Mucosa of descending colon (tissue), 3 donors: ENCODE results near the gene TCP11. TPM values are rescaled to one million over a fixed set of nuclear protein-coding genes. Genes with fewer than 3 reads are reported as not detected.
"Not testable (repeated sequence)": the region's sequence is repeated elsewhere in the genome, so short reads cannot be mapped to it uniquely, and the experiment has no call there.

Experiments used
- ATAC-seq: fragments of 200-7000 bp; cut with Tn5 transposase; one replicate; pipeline ENCODE4 v1.9.1; 2020; ENCODE audit warnings: mild to moderate bottlenecking, moderate library complexity
- DNase-seq, 3 donors: peaks; one replicate each; pipeline ENCODE4 v3.0.0-alpha.2; 2020
- H3K36me3 ChIP-seq: fragments of 200-600 bp; one replicate; pipeline ENCODE4 v1.8.0; 2021; ENCODE audit warnings: low read depth, mild to moderate bottlenecking
- H3K4me1 ChIP-seq: fragments of 200-600 bp; one replicate; pipeline ENCODE4 v1.8.0; 2021; ENCODE audit warnings: low read depth, mild to moderate bottlenecking
- H3K4me3 ChIP-seq: fragments of 200-600 bp; one replicate; pipeline ENCODE4 v1.8.0; 2021; ENCODE audit warnings: mild to moderate bottlenecking
- H3K9me3 ChIP-seq: fragments of 200-600 bp; one replicate; pipeline ENCODE4 v1.8.0; 2021; ENCODE audit warnings: mild to moderate bottlenecking
- intact Hi-C, 2 donors: fragments of 100-400 bp; cut with DNase I in 1 of 2; cut with micrococcal nuclease in 1 of 2; formaldehyde crosslinking; loops; one replicate each; pipeline versions ENCODE4 v1.11.0 to v1.11.1; 2022; cut with DNase I, micrococcal nuclease
- total RNA-seq, 3 donors: library from RNA; stranded (reverse); fragmentation: NEBNext Ultra II Directional in 2 of 3; extraction: Animal tissue kit (Norgen Biotek cat#: 25700) in 2 of 3; gene quantifications; one replicate each; pipeline versions ENCODE4 v1.2.1 to v1.2.4, GENCODE V29; 2021 to 2023
- TF ChIP-seq, protein P1 (sequence below): fragments of 200-600 bp; IDR thresholded peaks from one replicate; pipeline ENCODE4 v1.8.0; 2022; ENCODE audit warnings: antibody characterized with exemption, mild to moderate bottlenecking
- donor health status: DM: no; HTN: no; CAD: no; lungs with moderate emphysema.
- donor health status: DM: no; HTN: no; CAD: no.
- donor health status: DM: no; HTN: yes; CAD: no.

TCP11 gene
- total RNA-seq, 3 donors from 2014 or later = not detected

DNA sequence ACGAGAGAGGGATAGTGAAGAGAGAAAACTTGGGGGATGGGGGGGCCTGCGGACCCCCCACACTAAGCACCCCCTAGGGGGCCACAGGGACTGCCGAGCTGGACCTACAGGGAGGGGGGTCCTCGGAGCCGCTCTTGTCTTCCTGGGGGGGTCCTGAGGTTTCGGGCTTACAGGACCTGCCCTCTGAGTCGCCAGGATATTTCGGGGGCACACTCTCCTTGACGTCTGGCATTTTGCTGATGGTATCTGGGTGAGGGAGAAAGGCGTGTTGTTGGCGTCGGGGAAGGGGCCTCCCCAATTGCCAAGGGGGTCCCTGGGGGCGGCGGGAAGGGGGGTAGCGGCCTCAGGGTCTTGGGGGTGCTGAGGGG, 516 bp downstream of the TCP11 start:
- no peak for DNase-seq
- no peaks in the 10 kb centered on the region for H3K36me3 ChIP-seq
- intact Hi-C loops = loop anchor here (2.0 to 10.0 kb wide), 2 partner anchors 64 to 154 kb away; no protein-coding TSS in a partner anchor
- no peaks in the 10 kb centered on the region for H3K9me3 ChIP-seq
- no peak for ATAC-seq
- TF ChIP-seq, protein P1, sequence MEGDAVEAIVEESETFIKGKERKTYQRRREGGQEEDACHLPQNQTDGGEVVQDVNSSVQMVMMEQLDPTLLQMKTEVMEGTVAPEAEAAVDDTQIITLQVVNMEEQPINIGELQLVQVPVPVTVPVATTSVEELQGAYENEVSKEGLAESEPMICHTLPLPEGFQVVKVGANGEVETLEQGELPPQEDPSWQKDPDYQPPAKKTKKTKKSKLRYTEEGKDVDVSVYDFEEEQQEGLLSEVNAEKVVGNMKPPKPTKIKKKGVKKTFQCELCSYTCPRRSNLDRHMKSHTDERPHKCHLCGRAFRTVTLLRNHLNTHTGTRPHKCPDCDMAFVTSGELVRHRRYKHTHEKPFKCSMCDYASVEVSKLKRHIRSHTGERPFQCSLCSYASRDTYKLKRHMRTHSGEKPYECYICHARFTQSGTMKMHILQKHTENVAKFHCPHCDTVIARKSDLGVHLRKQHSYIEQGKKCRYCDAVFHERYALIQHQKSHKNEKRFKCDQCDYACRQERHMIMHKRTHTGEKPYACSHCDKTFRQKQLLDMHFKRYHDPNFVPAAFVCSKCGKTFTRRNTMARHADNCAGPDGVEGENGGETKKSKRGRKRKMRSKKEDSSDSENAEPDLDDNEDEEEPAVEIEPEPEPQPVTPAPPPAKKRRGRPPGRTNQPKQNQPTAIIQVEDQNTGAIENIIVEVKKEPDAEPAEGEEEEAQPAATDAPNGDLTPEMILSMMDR = no peak
- H3K4me1 ChIP-seq = peaks cover 14% of the 10 kb centered on the region
- H3K4me3 ChIP-seq = no peak overlapping the region

DNA sequence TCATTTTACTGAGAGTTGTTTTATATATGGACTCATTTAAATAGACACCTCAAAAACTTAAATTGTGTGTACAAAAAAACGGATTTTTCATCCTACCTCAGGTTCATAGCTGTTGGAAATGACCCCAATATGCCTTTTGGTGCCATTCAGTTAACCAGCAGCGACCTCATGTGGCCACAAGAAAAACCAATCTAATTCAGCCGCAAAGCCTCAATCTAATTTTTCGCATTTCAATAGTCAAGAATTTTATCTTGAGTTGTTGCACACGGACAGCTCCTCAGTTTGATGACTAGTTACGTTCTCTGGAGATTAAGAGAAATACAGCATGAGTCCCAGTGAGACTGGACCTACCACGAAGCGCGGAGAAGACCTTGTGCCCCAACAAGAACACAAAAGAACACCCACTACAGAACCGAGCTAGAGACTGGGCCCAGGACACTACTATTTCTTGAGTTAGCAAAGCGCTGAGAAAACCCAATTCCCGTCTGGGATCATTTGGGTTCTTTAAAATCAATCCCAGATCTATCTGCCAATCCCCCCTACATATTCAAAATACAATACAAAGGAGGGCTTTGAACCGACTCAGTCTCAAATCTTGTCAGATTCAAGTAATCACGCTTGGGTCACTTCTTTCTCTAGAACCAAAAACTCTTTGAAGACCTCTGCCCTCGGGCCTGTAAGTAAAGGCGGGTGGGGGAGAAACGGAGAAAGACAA, 1.1 kb downstream of the TCP11 start:
- Histone ChIP-seq H3K36me3 (no peaks in the 10 kb centered on the region), H3K4me3 (no peak overlapping the region), H3K4me1 (peaks cover 14% of the 10 kb centered on the region), H3K9me3 (no peaks in the 10 kb centered on the region)
- TF ChIP-seq, protein P1 = peak; percentile 54
- intact Hi-C loops = loop anchor here (2.0 to 10.0 kb wide), 3 partner anchors 65 to 153 kb away; no protein-coding TSS in a partner anchor
- peak in 2 of 3 donors; percentile 26 to 41 for DNase-seq
- ATAC-seq = peak; percentile 66

DNA sequence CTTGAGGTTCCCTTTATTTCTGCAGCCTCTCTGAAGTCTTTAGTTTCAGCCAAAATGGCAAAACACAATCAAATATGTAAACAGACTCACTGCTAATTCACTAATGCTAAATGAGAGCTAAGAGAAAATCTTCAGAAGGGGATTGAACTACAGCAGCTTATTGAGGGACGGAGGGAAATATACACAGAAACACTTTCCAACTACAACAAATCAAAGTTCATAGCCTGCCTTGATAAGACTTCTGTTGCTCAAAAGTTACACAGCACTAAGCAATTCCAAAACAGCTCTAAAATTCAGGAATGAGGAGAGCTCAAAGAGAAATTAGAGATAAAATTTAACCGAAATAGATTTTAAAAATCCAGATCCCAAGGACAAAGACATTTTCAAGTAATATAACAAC, 1.7 kb downstream of the TCP11 start:
- ATAC-seq = no peak
- H3K4me1 ChIP-seq = peaks cover 14% of the 10 kb centered on the region
- no peaks in the 10 kb centered on the region for H3K9me3 ChIP-seq
- H3K36me3 ChIP-seq = no peaks in the 10 kb centered on the region
- TF ChIP-seq, protein P1 = no peak
- DNase-seq = no peak
- no peak overlapping the region for H3K4me3 ChIP-seq
- intact Hi-C loops = loop anchor here in 1 of 2 donors (5.0 kb wide), 1 partner anchor 152 kb away; no protein-coding TSS in a partner anchor

DNA sequence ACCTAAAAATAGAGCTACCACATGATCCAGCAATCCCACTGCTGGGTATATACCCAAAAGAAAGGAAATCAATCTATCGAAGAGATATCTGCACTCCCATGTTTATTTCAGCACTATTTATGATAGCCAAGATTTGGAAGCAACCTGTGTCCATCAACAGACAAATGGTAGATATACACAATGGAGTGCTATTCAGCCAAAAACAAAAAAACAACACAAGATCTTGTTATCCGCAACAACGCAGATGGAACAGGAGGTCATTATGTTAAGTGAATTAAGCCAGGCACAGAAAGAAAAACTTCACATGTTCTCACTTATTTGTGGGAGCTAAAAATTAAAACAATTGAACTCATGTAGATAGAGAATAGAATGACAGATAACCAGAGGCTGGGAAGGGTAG, 2.9 kb downstream of the TCP11 start:
- not testable (repeated sequence) for H3K9me3 ChIP-seq, H3K36me3 ChIP-seq, DNase-seq, ATAC-seq, H3K4me3 ChIP-seq
- H3K4me1 ChIP-seq = peaks cover 14% of the 10 kb centered on the region
- intact Hi-C loops = loop anchor here in 1 of 2 donors (5.0 kb wide), 1 partner anchor 151 kb away; no protein-coding TSS in a partner anchor

DNA sequence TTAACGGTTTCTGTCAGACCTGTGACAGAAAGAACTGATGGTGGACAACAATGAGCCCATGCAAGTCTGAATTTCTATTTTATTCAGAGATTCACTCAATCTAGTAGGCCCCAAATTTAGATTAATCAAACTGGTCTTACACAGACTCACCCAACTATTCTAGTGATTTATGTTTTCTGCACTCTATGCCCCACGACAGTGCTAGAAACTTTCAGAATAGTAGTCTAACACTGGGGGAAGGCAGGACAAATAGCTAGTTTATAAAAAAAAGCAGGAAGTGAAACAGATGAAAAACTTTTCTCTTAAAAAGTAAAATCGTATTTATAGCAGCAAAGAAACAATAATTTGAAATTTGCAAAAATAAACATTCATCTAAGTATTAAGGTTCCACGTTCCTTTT, 5.0 kb downstream of the TCP11 start:
- intact Hi-C loops = loop anchor here in 1 of 2 donors (5.0 kb wide), 1 partner anchor 149 kb away; no protein-coding TSS in a partner anchor
- Histone ChIP-seq H3K36me3 (no peaks in the 10 kb centered on the region), H3K4me3 (no peak overlapping the region), H3K4me1 (peaks cover 10% of the 10 kb centered on the region), H3K9me3 (no peaks in the 10 kb centered on the region)
- DNase-seq (no peak), ATAC-seq (no peak)
- TF ChIP-seq, protein P1 = no peak

DNA sequence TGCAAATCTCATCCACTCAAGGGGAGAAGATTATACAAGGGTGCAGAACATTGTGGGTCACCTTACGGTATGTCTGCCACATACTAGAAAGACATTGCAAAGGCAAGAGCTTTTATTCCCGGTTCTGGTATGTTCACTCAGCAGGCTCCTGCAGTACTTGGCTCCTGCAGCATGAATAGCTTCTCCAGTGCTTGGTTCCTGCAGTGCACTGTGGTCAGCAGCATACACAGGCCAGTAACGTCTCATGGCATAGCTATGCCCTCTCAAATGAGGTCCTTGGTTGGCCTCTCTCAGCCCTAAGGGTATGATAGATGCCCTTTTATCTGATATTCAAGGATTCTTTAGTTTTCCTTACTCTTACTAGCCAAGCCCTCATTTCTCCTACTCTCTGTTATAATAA, 12.6 kb downstream of the TCP11 start:
- H3K4me3 ChIP-seq = no peak overlapping the region
- H3K36me3 ChIP-seq = no peaks in the 10 kb centered on the region
- H3K4me1 ChIP-seq = no peaks in the 10 kb centered on the region
- intact Hi-C loops = no loop called here
- DNase-seq (no peak), ATAC-seq (no peak)
- H3K9me3 ChIP-seq = no peaks in the 10 kb centered on the region
- TF ChIP-seq, protein P1 = no peak
